ENCODE data around the gene FKBP1A.

GRCh38 chr20:1431158-1431557 is 38.3 kb upstream of the FKBP1A start:
- no peak for TF ChIP-seq ZFP3 (CRISPR knock-in tag; IDR thresholded peaks at IDR 0.05)
- no peak for TF ChIP-seq ZFP30 (CRISPR knock-in tag; IDR thresholded peaks at IDR 0.05)
- no peak for TF ChIP-seq CREB5 (CRISPR knock-in tag; IDR thresholded peaks at IDR 0.05; ENCODE audit: low read depth)
- no peak for TF ChIP-seq ESRRG (CRISPR knock-in tag; IDR thresholded peaks at IDR 0.05)
- no peak for TF ChIP-seq CSDC2 (CRISPR knock-in tag; IDR thresholded peaks at IDR 0.05)
- no peak for TF ChIP-seq BACH2 (CRISPR knock-in tag; IDR thresholded peaks at IDR 0.05; ENCODE audit: borderline replicate concordance)
- TF ChIP-seq ZC3H10 (CRISPR knock-in tag; IDR thresholded peaks at IDR 0.05): no peak
- no peak for TF ChIP-seq TSHZ2 (CRISPR knock-in tag; IDR thresholded peaks at IDR 0.05)
- no peak for TF ChIP-seq RARB (CRISPR knock-in tag; IDR thresholded peaks at IDR 0.05)
- TF ChIP-seq CSRNP3 (CRISPR knock-in tag; IDR thresholded peaks at IDR 0.05): no peak
- TF ChIP-seq ISL1 (CRISPR knock-in tag; IDR thresholded peaks at IDR 0.05): no peak
- no peak for TF ChIP-seq ZNF565 (CRISPR knock-in tag; conservative IDR thresholded peaks at IDR 0.05; ENCODE audit: low read depth)
- TF ChIP-seq ZNF8 (CRISPR knock-in tag; IDR thresholded peaks at IDR 0.05): no peak
- no peak for TF ChIP-seq ARNTL (CRISPR knock-in tag; IDR thresholded peaks at IDR 0.05; ENCODE audit: borderline replicate concordance, low read depth)
